Measurements from ENCODE around the gene KDM5C.

The KDM5C gene

DNA sequence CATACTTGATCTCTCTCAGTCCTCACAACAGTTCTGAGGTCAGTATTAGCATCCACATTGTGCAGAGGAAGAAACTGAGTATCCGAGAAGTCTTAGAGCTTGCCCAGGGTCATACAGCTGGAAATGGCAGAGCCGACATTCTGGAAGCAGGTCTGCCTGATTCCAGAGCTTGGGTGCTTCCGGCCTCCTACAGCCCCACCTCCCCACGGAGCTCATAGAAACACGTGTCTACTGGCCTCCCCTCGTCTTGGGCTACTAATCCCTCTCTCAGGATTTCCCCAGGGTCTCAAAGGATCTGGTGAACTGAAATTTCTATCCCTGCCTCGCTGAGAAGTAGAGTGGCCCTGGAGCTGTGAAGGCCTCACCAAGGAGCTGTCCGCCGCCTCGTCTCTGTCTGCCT is 12.0 kb upstream of the KDM5C start:
- no peaks in the 10 kb centered on the region for H3K9me3 ChIP-seq (ENCODE audit: severe bottlenecking)
- no peaks in the 10 kb centered on the region for H3K36me3 ChIP-seq (ENCODE audit: low read depth)
- H3K4me1 ChIP-seq (ENCODE audit: insufficient read depth, poor library complexity, severe bottlenecking), result no peaks in the 10 kb centered on the region
- no peak for DNase-seq (ENCODE audit: low spot score)
- ATAC-seq (ENCODE audit: low read depth), result no peak
- no peaks in the 10 kb centered on the region for H3K27me3 ChIP-seq (ENCODE audit: insufficient read depth, poor library complexity, severe bottlenecking)
- H3K4me3 ChIP-seq (ENCODE audit: severe bottlenecking), result no peak overlapping the region
- no peak overlapping the region for H3K27ac ChIP-seq (ENCODE audit: poor library complexity, severe bottlenecking)
- TF ChIP-seq, protein P1, sequence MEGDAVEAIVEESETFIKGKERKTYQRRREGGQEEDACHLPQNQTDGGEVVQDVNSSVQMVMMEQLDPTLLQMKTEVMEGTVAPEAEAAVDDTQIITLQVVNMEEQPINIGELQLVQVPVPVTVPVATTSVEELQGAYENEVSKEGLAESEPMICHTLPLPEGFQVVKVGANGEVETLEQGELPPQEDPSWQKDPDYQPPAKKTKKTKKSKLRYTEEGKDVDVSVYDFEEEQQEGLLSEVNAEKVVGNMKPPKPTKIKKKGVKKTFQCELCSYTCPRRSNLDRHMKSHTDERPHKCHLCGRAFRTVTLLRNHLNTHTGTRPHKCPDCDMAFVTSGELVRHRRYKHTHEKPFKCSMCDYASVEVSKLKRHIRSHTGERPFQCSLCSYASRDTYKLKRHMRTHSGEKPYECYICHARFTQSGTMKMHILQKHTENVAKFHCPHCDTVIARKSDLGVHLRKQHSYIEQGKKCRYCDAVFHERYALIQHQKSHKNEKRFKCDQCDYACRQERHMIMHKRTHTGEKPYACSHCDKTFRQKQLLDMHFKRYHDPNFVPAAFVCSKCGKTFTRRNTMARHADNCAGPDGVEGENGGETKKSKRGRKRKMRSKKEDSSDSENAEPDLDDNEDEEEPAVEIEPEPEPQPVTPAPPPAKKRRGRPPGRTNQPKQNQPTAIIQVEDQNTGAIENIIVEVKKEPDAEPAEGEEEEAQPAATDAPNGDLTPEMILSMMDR (IDR thresholded peaks at IDR 0.05; ENCODE audit: poor library complexity, severe bottlenecking), result no peak

DNA sequence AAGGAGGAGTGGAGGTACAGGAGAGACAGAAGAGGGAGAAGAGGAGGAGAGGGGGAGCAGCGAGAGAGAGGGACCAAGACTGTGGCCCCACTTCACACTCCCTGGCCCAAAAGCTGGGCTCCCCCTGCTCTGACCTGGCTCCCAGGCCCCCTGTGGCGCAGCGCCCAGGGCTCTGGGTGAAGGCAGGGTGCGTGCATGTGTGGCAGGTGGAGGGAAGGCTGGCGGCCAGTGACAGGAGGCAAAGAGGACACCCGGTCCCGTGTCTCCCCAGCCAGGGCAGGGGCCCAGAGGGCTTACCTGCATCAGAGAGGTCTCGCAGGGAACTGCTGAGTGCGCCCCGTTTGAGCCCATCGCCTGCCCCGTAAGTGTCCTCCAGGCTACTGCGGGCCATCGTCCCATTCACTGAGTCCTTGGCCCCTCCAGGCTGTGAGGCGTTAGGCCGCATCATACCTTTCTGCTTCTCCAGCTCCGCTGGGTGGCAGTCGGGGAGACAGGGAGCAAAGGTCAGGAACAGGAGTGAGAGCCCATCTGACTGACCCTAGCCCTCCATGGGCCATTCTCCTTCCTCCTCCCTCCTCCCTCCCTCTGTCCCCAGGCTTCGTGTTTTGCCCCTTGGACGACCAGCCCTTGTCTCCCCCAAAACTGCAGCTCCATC is 11.1 kb upstream of the KDM5C start:
- no peaks in the 10 kb centered on the region for H3K4me1 ChIP-seq (ENCODE audit: insufficient read depth, poor library complexity, severe bottlenecking)
- H3K4me3 ChIP-seq (ENCODE audit: severe bottlenecking), result no peak overlapping the region
- no peaks in the 10 kb centered on the region for H3K36me3 ChIP-seq (ENCODE audit: low read depth)
- no peak overlapping the region for H3K27ac ChIP-seq (ENCODE audit: poor library complexity, severe bottlenecking)
- H3K27me3 ChIP-seq (ENCODE audit: insufficient read depth, poor library complexity, severe bottlenecking), result no peaks in the 10 kb centered on the region
- ATAC-seq (ENCODE audit: low read depth) (no peak), DNase-seq (ENCODE audit: low spot score) (no peak)
- H3K9me3 ChIP-seq (ENCODE audit: severe bottlenecking), result no peaks in the 10 kb centered on the region
- TF ChIP-seq, protein P1 (IDR thresholded peaks at IDR 0.05; ENCODE audit: poor library complexity, severe bottlenecking), result no peak

GRCh38 chrX:53235566-53235965 is 10.6 kb upstream of the KDM5C start:
- H3K9me3 ChIP-seq (ENCODE audit: severe bottlenecking), result no peaks in the 10 kb centered on the region
- H3K36me3 ChIP-seq (ENCODE audit: low read depth), result no peaks in the 10 kb centered on the region
- TF ChIP-seq, protein P1 (IDR thresholded peaks at IDR 0.05; ENCODE audit: poor library complexity, severe bottlenecking), result no peak
- no peak overlapping the region for H3K4me3 ChIP-seq (ENCODE audit: severe bottlenecking)
- no peak for ATAC-seq (ENCODE audit: low read depth)
- no peak for DNase-seq (ENCODE audit: low spot score)
- H3K27ac ChIP-seq (ENCODE audit: poor library complexity, severe bottlenecking), result no peak overlapping the region
- no peaks in the 10 kb centered on the region for H3K27me3 ChIP-seq (ENCODE audit: insufficient read depth, poor library complexity, severe bottlenecking)
- no peaks in the 10 kb centered on the region for H3K4me1 ChIP-seq (ENCODE audit: insufficient read depth, poor library complexity, severe bottlenecking)

- Histone ChIP-seq H3K27me3 (ENCODE audit: insufficient read depth, poor library complexity, severe bottlenecking) (no peaks in the 10 kb centered on the region), H3K9me3 (ENCODE audit: severe bottlenecking) (no peaks in the 10 kb centered on the region), H3K27ac (ENCODE audit: poor library complexity, severe bottlenecking) (no peak overlapping the region), H3K4me1 (ENCODE audit: insufficient read depth, poor library complexity, severe bottlenecking) (no peaks in the 10 kb centered on the region), H3K36me3 (ENCODE audit: low read depth) (no peaks in the 10 kb centered on the region), H3K4me3 (ENCODE audit: severe bottlenecking) (no peak overlapping the region)
- no peak for ATAC-seq (ENCODE audit: low read depth)
- TF ChIP-seq, protein P1 (IDR thresholded peaks at IDR 0.05; ENCODE audit: poor library complexity, severe bottlenecking), result no peak
- DNase-seq (ENCODE audit: low spot score), result no peak
Measured at GRCh38 chrX:53234484-53234883, 9.5 kb upstream of the KDM5C start.

GRCh38 chrX:53233536-53233935 is 8.5 kb upstream of the KDM5C start:
- TF ChIP-seq, protein P1 (IDR thresholded peaks at IDR 0.05; ENCODE audit: poor library complexity, severe bottlenecking), result no peak
- DNase-seq (ENCODE audit: low spot score) (no peak), ATAC-seq (ENCODE audit: low read depth) (no peak)
- Histone ChIP-seq H3K27me3 (ENCODE audit: insufficient read depth, poor library complexity, severe bottlenecking) (no peaks in the 10 kb centered on the region), H3K27ac (ENCODE audit: poor library complexity, severe bottlenecking) (no peak overlapping the region), H3K36me3 (ENCODE audit: low read depth) (no peaks in the 10 kb centered on the region), H3K4me3 (ENCODE audit: severe bottlenecking) (no peak overlapping the region), H3K9me3 (ENCODE audit: severe bottlenecking) (no peaks in the 10 kb centered on the region), H3K4me1 (ENCODE audit: insufficient read depth, poor library complexity, severe bottlenecking) (no peaks in the 10 kb centered on the region)
